Activated CD8-positive, alpha-beta memory T cell treated with anti-CD3 and anti-CD28 coated beads, Interleukin-2, amount 50 U/mL, for 48 hours (primary cell): Measurements from ENCODE around the gene MTNR1A.
"Not testable (repeated sequence)": the region's sequence is repeated elsewhere in the genome, so short reads cannot be mapped to it uniquely, and the experiment has no call there.

Experiments
- DNase-seq: peaks from one replicate; pipeline ENCODE4 v3.0.0-alpha.2; 2020

MTNR1A gene

GRCh38 chr4:186560647-186561046 lies 5.3 kb upstream of the MTNR1A start:
- no peak for DNase-seq

GRCh38 chr4:186557486-186557885 lies 2.1 kb upstream of the MTNR1A start:
- DNase-seq, result no peak

- no peak for DNase-seq
Measured at GRCh38 chr4:186557061-186557460, 1.7 kb upstream of the MTNR1A start.

GRCh38 chr4:186554539-186554913 lies 841 bp downstream of the MTNR1A start:
- no peak for DNase-seq

GRCh38 chr4:186553717-186554116 lies 1.6 kb downstream of the MTNR1A start:
- DNase-seq, result no peak

- DNase-seq, result no peak
Measured at GRCh38 chr4:186551849-186552248, 3.5 kb downstream of the MTNR1A start.

- DNase-seq, result no peak
Measured at GRCh38 chr4:186545436-186545835, 9.9 kb downstream of the MTNR1A start.

GRCh38 chr4:186543206-186543605 lies 12.2 kb downstream of the MTNR1A start:
- DNase-seq, result no peak

GRCh38 chr4:186541801-186542200 lies 13.6 kb downstream of the MTNR1A start:
- DNase-seq, result no peak

- DNase-seq, result no peak
Measured at GRCh38 chr4:186537843-186538521, 17.4 kb downstream of the MTNR1A start.

GRCh38 chr4:186536285-186536684 lies 19.1 kb downstream of the MTNR1A start:
- no peak for DNase-seq

GRCh38 chr4:186534056-186534455 lies 21.3 kb downstream of the MTNR1A start:
- DNase-seq, result no peak

GRCh38 chr4:186523927-186524326 lies 31.4 kb downstream of the MTNR1A start:
- DNase-seq, result not testable (repeated sequence)

GRCh38 chr4:186516287-186516686 lies 39.1 kb downstream of the MTNR1A start:
- no peak for DNase-seq

GRCh38 chr4:186514271-186514950 lies 41.0 kb downstream of the MTNR1A start:
- DNase-seq, result no peak

- DNase-seq, result not testable (repeated sequence)
Measured at GRCh38 chr4:186504771-186505170, 50.6 kb downstream of the MTNR1A start.

GRCh38 chr4:186502231-186502630 lies 53.1 kb downstream of the MTNR1A start:
- DNase-seq, result no peak

GRCh38 chr4:186501554-186501953 lies 53.8 kb downstream of the MTNR1A start:
- no peak for DNase-seq

GRCh38 chr4:186500721-186501304 lies 54.6 kb downstream of the MTNR1A start:
- DNase-seq, result no peak

- no peak for DNase-seq
Measured at GRCh38 chr4:186499467-186499866, 55.9 kb downstream of the MTNR1A start.

GRCh38 chr4:186497043-186497442 lies 58.3 kb downstream of the MTNR1A start:
- no peak for DNase-seq

GRCh38 chr4:186494496-186494895 lies 60.9 kb downstream of the MTNR1A start:
- no peak for DNase-seq

GRCh38 chr4:186487726-186488125 lies 67.6 kb downstream of the MTNR1A start:
- DNase-seq, result no peak

GRCh38 chr4:186486172-186486571 lies 69.2 kb downstream of the MTNR1A start:
- no peak for DNase-seq
